Brain pericyte (primary cell): ENCODE data around the gene LCA5.
"Not testable (repeated sequence)": the region's sequence is repeated elsewhere in the genome, so short reads cannot be mapped to it uniquely, and the experiment has no call there.

Experiments
- DNase-seq: peaks from one replicate; pipeline ENCODE4 v3.0.0-alpha.2; 2012; ENCODE audit warnings: low read depth, low spot score

LCA5 gene

GRCh38 chr6:79536954-79537747 is at the start of gene LCA5:
Gene LCA5 (minus strand): TSS chr6:79537430. CDS start chr6:79518894, 18,536 bp downstream.
- DNase-seq, result peak; percentile 91

- DNase-seq, result no peak
Observed at GRCh38 chr6:79586548-79586947, 49.3 kb upstream of the LCA5 start.

GRCh38 chr6:79584332-79584731 is 47.1 kb upstream of the LCA5 start:
- DNase-seq, result no peak

GRCh38 chr6:79577926-79578325 is 40.7 kb upstream of the LCA5 start:
- DNase-seq, result not testable (repeated sequence)

- peak; percentile 53 for DNase-seq
Observed at GRCh38 chr6:79574630-79575225, 37.5 kb upstream of the LCA5 start.

- no peak for DNase-seq
Observed at GRCh38 chr6:79574174-79574573, 36.9 kb upstream of the LCA5 start.

- no peak for DNase-seq
Observed at GRCh38 chr6:79571030-79571367, 33.8 kb upstream of the LCA5 start.

- DNase-seq, result no peak
Observed at GRCh38 chr6:79570129-79571029, 33.1 kb upstream of the LCA5 start.

- no peak for DNase-seq
Observed at GRCh38 chr6:79568996-79569395, 31.8 kb upstream of the LCA5 start.

GRCh38 chr6:79564636-79565035 is 27.4 kb upstream of the LCA5 start:
- no peak for DNase-seq

GRCh38 chr6:79559706-79560105 is 22.5 kb upstream of the LCA5 start:
- no peak for DNase-seq

GRCh38 chr6:79557673-79558467 is 20.6 kb upstream of the LCA5 start:
- no peak for DNase-seq

GRCh38 chr6:79554305-79554704 is 17.1 kb upstream of the LCA5 start:
- DNase-seq, result no peak

GRCh38 chr6:79551401-79551800 is 14.2 kb upstream of the LCA5 start:
- no peak for DNase-seq

GRCh38 chr6:79548304-79548703 is 11.1 kb upstream of the LCA5 start:
- DNase-seq, result no peak

- no peak for DNase-seq
Observed at GRCh38 chr6:79546186-79546585, 9.0 kb upstream of the LCA5 start.

GRCh38 chr6:79544939-79545450 is 7.8 kb upstream of the LCA5 start:
- peak; percentile 98 for DNase-seq

GRCh38 chr6:79544299-79544927 is 7.2 kb upstream of the LCA5 start:
- no peak for DNase-seq

GRCh38 chr6:79543886-79544285 is 6.7 kb upstream of the LCA5 start:
- DNase-seq, result no peak

GRCh38 chr6:79543411-79543810 is 6.2 kb upstream of the LCA5 start:
- DNase-seq, result no peak
